Airway epithelial cell (primary cell): ENCODE results near the gene IGFBP6. TPM values are rescaled to one million over a fixed set of nuclear protein-coding genes. Genes with fewer than 3 reads are reported as not detected.

Source experiments
- total RNA-seq: library from RNA; depleted of rRNA; stranded (reverse); fragments of >200 nt; gene quantifications from 2 replicates; pipeline ENCODE4 v1.2.3, GENCODE V29; 2015

The IGFBP6 gene
- 256 and 257 TPM in 2 replicates for total RNA-seq

GRCh38 chr12:53097564-53098353 lies at the start of gene IGFBP6:
Gene IGFBP6, plus strand, starts transcription at chr12:53097667. Its CDS starts 51 bp downstream, at chr12:53097718.

GRCh38 chr12:53049571-53050318 lies 47.7 kb upstream of the IGFBP6 start, which contains the start of gene TNS2:
Gene TNS2, plus strand, starts transcription at chr12:53050065. Its CDS starts 121 bp downstream, at chr12:53050186.

GRCh38 chr12:53079226-53080117 lies 18.0 kb upstream of the IGFBP6 start, which contains the start of gene SPRYD3:
Gene SPRYD3, minus strand, starts transcription at chr12:53079390. Its CDS starts 57 bp downstream, at chr12:53079333.

GRCh38 chr12:53102883-53103807 lies 5.7 kb downstream of the IGFBP6 start, which contains the start of gene SOAT2:
Gene SOAT2, plus strand, starts transcription at chr12:53103486. Its CDS starts 92 bp downstream, at chr12:53103578.

Other genes with a start within 250 kb of the IGFBP6 start
- 2.2 and 3.9 TPM in 2 replicates for gene KRT78, start 248.7 kb upstream of the IGFBP6 start, total RNA-seq
- 425 and 493 TPM in 2 replicates for gene KRT8, start 192.6 kb upstream of the IGFBP6 start, total RNA-seq
- gene KRT18, start 148.5 kb upstream of the IGFBP6 start, total RNA-seq, result 519 and 566 TPM in 2 replicates
- 419 and 438 TPM in 2 replicates for gene EIF4B, start 91.2 kb upstream of the IGFBP6 start, total RNA-seq
- 12.1 and 21.1 TPM in 2 replicates for gene TNS2, start 47.6 kb upstream of the IGFBP6 start, total RNA-seq
- 26.0 and 31.0 TPM in 2 replicates for gene SPRYD3, start 18.3 kb upstream of the IGFBP6 start, total RNA-seq
- 0.07 TPM in 1 of 2 replicates, not detected in the other for gene SOAT2, start 5.8 kb downstream of the IGFBP6 start, total RNA-seq
- gene ZNF740, start 83.1 kb downstream of the IGFBP6 start, total RNA-seq, result 4.1 and 5.5 TPM in 2 replicates
- gene CSAD, start 83.3 kb downstream of the IGFBP6 start, total RNA-seq, result 5.3 and 13.3 TPM in 2 replicates
- 4.7 and 5.2 TPM in 2 replicates for gene ITGB7, start 109.6 kb downstream of the IGFBP6 start, total RNA-seq
- 84.2 and 108 TPM in 2 replicates for gene RARG, start 134.5 kb downstream of the IGFBP6 start, total RNA-seq
- gene ESPL1, start 170.6 kb downstream of the IGFBP6 start, total RNA-seq, result 9.4 and 12.3 TPM in 2 replicates
- gene PFDN5, start 197.9 kb downstream of the IGFBP6 start, total RNA-seq, result 359 and 451 TPM in 2 replicates
- gene MYG1, start 202.0 kb downstream of the IGFBP6 start, total RNA-seq, result 45.6 and 46.0 TPM in 2 replicates
- gene AAAS, start 223.9 kb downstream of the IGFBP6 start, total RNA-seq, result 81.3 and 86.2 TPM in 2 replicates
- gene SP7, start 238.7 kb downstream of the IGFBP6 start, total RNA-seq, result not detected in 2 replicates